ENCODE results near the gene PRSS21. TPM values are rescaled to one million over a fixed set of nuclear protein-coding genes. Genes with fewer than 3 reads are reported as not detected.
A peak's percentile ranks its signal among the peaks of the same experiment; 100 is the strongest.

PRSS21 gene
- total and polyA plus RNA-seq, 12 donors, result 0.20 TPM; not detected in 11

- no peak for TF ChIP-seq CTCF (IDR thresholded peaks at IDR 0.05)
- Histone ChIP-seq H3K36me3 (peaks cover 0 to 25% (median 4%) of the 10 kb centered on the region in 9 donors), H3K4me3 (peak overlapping the region; percentile 81 to 100 (median 98)), H3K9me3 (no peaks in the 10 kb centered on the region), H3K27ac (peak overlapping the region; percentile 98 to 100 (median 100)), H3K4me1 (peaks cover 9 to 43% (median 28%) of the 10 kb centered on the region in 9 donors), H3K27me3 (peaks cover 0 to 1% (median 0%) of the 10 kb centered on the region in 7 donors)
- intact Hi-C loops (cut with DNase I), result loop anchor here in 4 of 10 donors (1.0 to 10.0 kb wide), 4 partner anchors 25 to 87 kb away; partner anchors contain the start of gene SRRM2 (in 2 of the 4)
- ATAC-seq, result peak; percentile 24 to 65 (median 50)
- 11 to 13% methylated on average over 27 of the region's 27 CpGs for WGBS, 2 donors
- no peak for DNase-seq
Measured at GRCh38 chr16:2777903-2778629, 39.0 kb upstream of the PRSS21 start.

GRCh38 chr16:2778630-2778958 lies 38.4 kb upstream of the PRSS21 start:
- peaks cover 9 to 43% (median 28%) of the 10 kb centered on the region in 9 donors for H3K4me1 ChIP-seq
- no peaks in the 10 kb centered on the region for H3K9me3 ChIP-seq
- 97% methylated on average over 12 of the region's 12 CpGs for WGBS, 2 donors
- peaks cover 0 to 20% (median 0%) of the 10 kb centered on the region in 9 donors for H3K36me3 ChIP-seq
- H3K27me3 ChIP-seq, result peaks cover 0 to 6% (median 0%) of the 10 kb centered on the region in 7 donors
- peak overlapping the region; percentile 81 to 100 (median 98) for H3K4me3 ChIP-seq
- ATAC-seq (no peak), DNase-seq (no peak)
- TF ChIP-seq CTCF (IDR thresholded peaks at IDR 0.05), result no peak
- intact Hi-C loops (cut with DNase I), result loop anchor here in 1 of 10 donors (10.0 kb wide), 1 partner anchor 86 kb away; no protein-coding TSS in a partner anchor
- peak overlapping the region in 8 of 10 donors; percentile 98 to 100 (median 100) for H3K27ac ChIP-seq

- Histone ChIP-seq H3K36me3 (peaks cover 0 to 12% (median 0%) of the 10 kb centered on the region in 9 donors), H3K4me1 (peaks cover 9 to 35% (median 28%) of the 10 kb centered on the region in 9 donors), H3K4me3 (no peak overlapping the region), H3K9me3 (no peaks in the 10 kb centered on the region), H3K27ac (peak overlapping the region in 2 of 10 donors; percentile 13 to 100), H3K27me3 (peaks cover 0 to 14% (median 3%) of the 10 kb centered on the region in 7 donors)
- ATAC-seq (no peak), DNase-seq (no peak)
- intact Hi-C loops (cut with DNase I), result loop anchor here in 1 of 10 donors (10.0 kb wide), 1 partner anchor 85 kb away; no protein-coding TSS in a partner anchor
- TF ChIP-seq CTCF (IDR thresholded peaks at IDR 0.05), result no peak
- WGBS, 2 donors, result 84 to 86% methylated on average over 23 of the region's 23 CpGs
Measured at GRCh38 chr16:2779151-2779920, 37.7 kb upstream of the PRSS21 start.
